CD4-positive, alpha-beta T cell (primary cell): ENCODE results near the gene DOCK9. TPM values are rescaled to one million over a fixed set of nuclear protein-coding genes. Genes with fewer than 3 reads are reported as not detected.

ENCODE experiments used
- ATAC-seq: fragments of 200-7000 bp; cut with Tn5 transposase; one replicate; pipeline ENCODE4 v1.10.0; 2022; ENCODE audit warnings: mild to moderate bottlenecking; ENCODE audit not compliant: poor library complexity
- CTCF ChIA-PET: fragments of 350-600 bp; sonication (Branson Sonifier 250); formaldehyde crosslinking; loops from one replicate; lab custom pipeline; 2021; ENCODE audit warnings: antibody characterized with exemption, inconsistent platforms; lab: Charles Lee
- POLR2A ChIA-PET: fragments of 350-600 bp; sonication (Branson Sonifier 250); formaldehyde crosslinking; loops from one replicate; lab custom pipeline; 2021; ENCODE audit warnings: antibody characterized with exemption, inconsistent platforms; lab: Charles Lee
- DNase-seq, 14 experiments: peaks; one replicate each; pipeline ENCODE4 v3.0.0-alpha.2; 2013 to 2020; ENCODE audit warnings: mixed read lengths in 2 of 14
- H3K27ac ChIP-seq, 2 donors: one replicate each; pipeline versions ENCODE4 v1.5.1 to v1.7.0; 2013; ENCODE audit warnings: low read length in 2 of 2, low read depth in 1 of 2, mild to moderate bottlenecking in 1 of 2
- H3K27me3 ChIP-seq, 2 experiments: 1 replicate in 1 of 2; 2 replicates in 1 of 2; pipeline versions ENCODE4 v1.6.1 to v1.7.0; 2013; ENCODE audit warnings: low read length in 2 of 2, control low read depth in 1 of 2, mild to moderate bottlenecking in 1 of 2, moderate library complexity in 1 of 2; ENCODE audit not compliant: insufficient read depth in 2 of 2, control insufficient read depth in 1 of 2
- H3K36me3 ChIP-seq: one replicate; pipeline ENCODE4 v1.6.1; 2013; ENCODE audit warnings: low read length, control low read depth; ENCODE audit not compliant: insufficient read depth
- H3K4me1 ChIP-seq: one replicate; pipeline ENCODE4 v1.6.1; 2013; ENCODE audit warnings: low read length, control low read depth; ENCODE audit not compliant: insufficient read depth
- H3K4me3 ChIP-seq: one replicate; pipeline ENCODE4 v1.5.1; 2013; ENCODE audit warnings: mild to moderate bottlenecking, low read length, moderate library complexity
- H3K9me3 ChIP-seq, 2 experiments: 1 replicate in 1 of 2; 2 replicates in 1 of 2; pipeline versions ENCODE4 v1.6.1 to v1.7.0; 2013; ENCODE audit warnings: low read length in 2 of 2, mild to moderate bottlenecking in 2 of 2, control low read depth in 1 of 2, moderate library complexity in 1 of 2; ENCODE audit not compliant: control insufficient read depth in 1 of 2, insufficient read depth in 1 of 2
- H3K27ac Mint-ChIP-seq: one replicate; pipeline ENCODE4 v1.8.0; 2020; ENCODE audit warnings: mixed read lengths
- H3K27me3 Mint-ChIP-seq: one replicate; pipeline ENCODE4 v1.8.0; 2021; ENCODE audit warnings: mixed read lengths
- H3K36me3 Mint-ChIP-seq: one replicate; pipeline ENCODE4 v1.8.0; 2021; ENCODE audit warnings: low read depth, mixed read lengths
- H3K4me1 Mint-ChIP-seq: one replicate; pipeline ENCODE4 v1.8.0; 2021; ENCODE audit warnings: low read depth, mixed read lengths
- H3K4me3 Mint-ChIP-seq: one replicate; pipeline ENCODE4 v1.8.0; 2020; ENCODE audit warnings: mild to moderate bottlenecking, mixed read lengths
- H3K9me3 Mint-ChIP-seq: one replicate; pipeline ENCODE4 v1.8.0; 2020; ENCODE audit warnings: mixed read lengths
- CTCF ChIP-seq: fragments of 200-600 bp; IDR thresholded peaks from one replicate; pipeline ENCODE4 v1.8.0; 2022; ENCODE audit warnings: antibody characterized with exemption, mild to moderate bottlenecking
- intact Hi-C, 2 experiments: fragments of 100-400 bp; cut with DNase I in 1 of 2; cut with micrococcal nuclease in 1 of 2; formaldehyde crosslinking; loops; one replicate each; pipeline versions ENCODE4 v1.15.1 to v1.9.0; 2023 to 2025; cut with DNase I, micrococcal nuclease
- total RNA-seq, 174 experiments: library from RNA in 2 of 174; stranded (reverse) in 2 of 174; gene quantifications; one replicate each; pipeline ENCODE4 v1.2.3 and lab custom pipeline; 2021 to 2026

DOCK9 gene
- total RNA-seq, 2 experiments from 2014 or later, result 76.3 to 79.3 TPM

GRCh38 chr13:98925949-98926348 lies 51.9 kb downstream of the DOCK9 start:
- Histone ChIP-seq H3K27me3 (no peaks in the 10 kb centered on the region), H3K36me3 (peaks cover 33% of the 10 kb centered on the region), H3K4me3 (no peak overlapping the region), H3K27ac (no peak overlapping the region), H3K9me3 (no peaks in the 10 kb centered on the region), H3K4me1 (peaks cover 5% of the 10 kb centered on the region)
- H3K4me3 Mint-ChIP-seq, result no peak overlapping the region
- H3K27ac Mint-ChIP-seq, result no peak overlapping the region
- H3K4me1 Mint-ChIP-seq, result peaks cover 24% of the 10 kb centered on the region
- CTCF ChIA-PET, result no interaction called here
- peaks cover 76% of the 10 kb centered on the region for H3K36me3 Mint-ChIP-seq
- POLR2A ChIA-PET, result no interaction called here
- H3K27me3 Mint-ChIP-seq, result no peaks in the 10 kb centered on the region
- H3K9me3 Mint-ChIP-seq, result no peaks in the 10 kb centered on the region
- ATAC-seq, result no peak
- DNase-seq, result no peak
- intact Hi-C loops, result no loop called here
- no peak for TF ChIP-seq CTCF

GRCh38 chr13:98923641-98924397 lies 54.0 kb downstream of the DOCK9 start:
- Mint-ChIP-seq H3K36me3 (peaks cover 87% of the 10 kb centered on the region), H3K27ac (no peak overlapping the region)

GRCh38 chr13:98922306-98922705 lies 55.6 kb downstream of the DOCK9 start:
- Histone ChIP-seq H3K9me3 (no peaks in the 10 kb centered on the region), H3K36me3 (peaks cover 43% of the 10 kb centered on the region), H3K4me1 (peaks cover 14% of the 10 kb centered on the region), H3K4me3 (no peak overlapping the region), H3K27ac (no peak overlapping the region), H3K27me3 (no peaks in the 10 kb centered on the region)
- intact Hi-C loops, result no loop called here
- H3K27ac Mint-ChIP-seq, result no peak overlapping the region
- TF ChIP-seq CTCF, result no peak
- CTCF ChIA-PET, result no interaction called here
- H3K27me3 Mint-ChIP-seq, result no peaks in the 10 kb centered on the region
- no peaks in the 10 kb centered on the region for H3K9me3 Mint-ChIP-seq
- no peak overlapping the region for H3K4me3 Mint-ChIP-seq
- H3K36me3 Mint-ChIP-seq, result peaks cover 89% of the 10 kb centered on the region
- DNase-seq (no peak), ATAC-seq (no peak)
- POLR2A ChIA-PET, result no interaction called here
- H3K4me1 Mint-ChIP-seq, result peaks cover 45% of the 10 kb centered on the region

More at GRCh38 chr13:98923641-98924397, 54.0 kb downstream of the DOCK9 start:
- H3K9me3 Mint-ChIP-seq, result no peaks in the 10 kb centered on the region
- no peaks in the 10 kb centered on the region for H3K9me3 ChIP-seq
- no peak for TF ChIP-seq CTCF
- H3K4me1 ChIP-seq, result peaks cover 11% of the 10 kb centered on the region
- ATAC-seq, result no peak
- DNase-seq, result no peak
- no peaks in the 10 kb centered on the region for H3K27me3 ChIP-seq
- no peak overlapping the region for H3K4me3 Mint-ChIP-seq
- no peak overlapping the region for H3K27ac ChIP-seq
- ChIA-PET POLR2A (interaction anchor here (0.9 kb wide), 1 partner anchor 34 kb away, joined by 4 read pairs; no protein-coding TSS in a partner anchor), CTCF (no interaction called here)
- intact Hi-C loops, result no loop called here
- no peaks in the 10 kb centered on the region for H3K27me3 Mint-ChIP-seq
- peaks cover 44% of the 10 kb centered on the region for H3K36me3 ChIP-seq
- H3K4me3 ChIP-seq, result no peak overlapping the region
- H3K4me1 Mint-ChIP-seq, result peaks cover 34% of the 10 kb centered on the region
